Activated CD8-positive, alpha-beta memory T cell treated with anti-CD3 and anti-CD28 coated beads, Interleukin-2, amount 50 U/mL, for 24 hours (primary cell): ENCODE data around the gene VOPP1.

ENCODE experiments used
- DNase-seq: peaks from one replicate; pipeline ENCODE4 v3.0.0-alpha.2; 2020; ENCODE audit errors: extremely low read depth

Gene VOPP1

GRCh38 chr7:55468495-55468894 lies 103.8 kb downstream of the VOPP1 start:
- no peak for DNase-seq

- no peak for DNase-seq
These were observed 105.2 kb downstream of the VOPP1 start for GRCh38 chr7:55467047-55467593.

- no peak for DNase-seq
These were observed 106.6 kb downstream of the VOPP1 start for GRCh38 chr7:55465691-55466090.

- DNase-seq: no peak
These were observed 107.9 kb downstream of the VOPP1 start for GRCh38 chr7:55464422-55464821.

- no peak for DNase-seq
These were observed 108.5 kb downstream of the VOPP1 start for GRCh38 chr7:55463686-55464262.

- no peak for DNase-seq
These were observed 114.0 kb downstream of the VOPP1 start for GRCh38 chr7:55458351-55458750.

- no peak for DNase-seq
These were observed 114.5 kb downstream of the VOPP1 start for GRCh38 chr7:55457801-55458200.

GRCh38 chr7:55452971-55453370 lies 119.3 kb downstream of the VOPP1 start:
- DNase-seq: no peak

- DNase-seq: no peak
These were observed 122.2 kb downstream of the VOPP1 start for GRCh38 chr7:55449992-55450535.

GRCh38 chr7:55449205-55449991 lies 122.9 kb downstream of the VOPP1 start:
- DNase-seq: no peak

- DNase-seq: no peak
These were observed 123.8 kb downstream of the VOPP1 start for GRCh38 chr7:55448526-55448925.

- DNase-seq: no peak
These were observed 127.5 kb downstream of the VOPP1 start for GRCh38 chr7:55444786-55445185.

- no peak for DNase-seq
These were observed 130.4 kb downstream of the VOPP1 start for GRCh38 chr7:55441774-55442522.

- no peak for DNase-seq
These were observed 131.3 kb downstream of the VOPP1 start for GRCh38 chr7:55441002-55441401.

- no peak for DNase-seq
These were observed 132.1 kb downstream of the VOPP1 start for GRCh38 chr7:55440040-55440690.

GRCh38 chr7:55439627-55440026 lies 132.7 kb downstream of the VOPP1 start:
- no peak for DNase-seq

GRCh38 chr7:55438757-55439525 lies 133.4 kb downstream of the VOPP1 start:
- no peak for DNase-seq

- no peak for DNase-seq
These were observed 134.1 kb downstream of the VOPP1 start for GRCh38 chr7:55438085-55438756.

- no peak for DNase-seq
These were observed 134.9 kb downstream of the VOPP1 start for GRCh38 chr7:55437375-55437774.

- DNase-seq: no peak
These were observed 135.8 kb downstream of the VOPP1 start for GRCh38 chr7:55436457-55436856.
